GM18951 (cell line): ENCODE measurements around the gene ABCC2.

Experiments used
- POLR2A ChIP-seq: IDR thresholded peaks from 4 replicates; pipeline ENCODE4 v1.6.1; 2011; ENCODE audit warnings: mild to moderate bottlenecking; ENCODE audit not compliant: insufficient read length, insufficient read depth; ENCODE audit errors: extremely low read depth
- in situ Hi-C: fragments of 300-500 bp; cut with MboI; formaldehyde crosslinking; loops from one replicate; pipeline ENCODE4 v1.12.0; 2022; ENCODE audit warnings: low sequenced_read_pairs, mixed read lengths, inconsistent platforms; ENCODE audit not compliant: unreplicated experiment

The ABCC2 gene

GRCh38 chr10:99758211-99758891 is 24.1 kb upstream of the ABCC2 start:
- no peak for TF ChIP-seq POLR2A
- in situ Hi-C loops, result no loop called here

GRCh38 chr10:99760321-99760720 is 22.1 kb upstream of the ABCC2 start:
- in situ Hi-C loops, result no loop called here
- no peak for TF ChIP-seq POLR2A

- TF ChIP-seq POLR2A, result no peak
- in situ Hi-C loops, result no loop called here
Observed at GRCh38 chr10:99761365-99761764, 21.1 kb upstream of the ABCC2 start.

- TF ChIP-seq POLR2A, result no peak
- in situ Hi-C loops, result no loop called here
Observed at GRCh38 chr10:99765672-99766301, 16.7 kb upstream of the ABCC2 start.

- TF ChIP-seq POLR2A, result no peak
- in situ Hi-C loops, result no loop called here
Observed at GRCh38 chr10:99766302-99766681, 16.1 kb upstream of the ABCC2 start.

GRCh38 chr10:99767901-99768300 is 14.5 kb upstream of the ABCC2 start:
- in situ Hi-C loops, result no loop called here

GRCh38 chr10:99768556-99768955 is 13.9 kb upstream of the ABCC2 start:
- in situ Hi-C loops, result no loop called here

More at GRCh38 chr10:99767901-99768300, 14.5 kb upstream of the ABCC2 start:
- no peak for TF ChIP-seq POLR2A

GRCh38 chr10:99769706-99770105 is 12.7 kb upstream of the ABCC2 start:
- TF ChIP-seq POLR2A, result no peak
- in situ Hi-C loops, result no loop called here

More at GRCh38 chr10:99768556-99768955, 13.9 kb upstream of the ABCC2 start:
- TF ChIP-seq POLR2A, result no peak

GRCh38 chr10:99770408-99771045 is 11.9 kb upstream of the ABCC2 start:
- in situ Hi-C loops, result no loop called here
- TF ChIP-seq POLR2A, result no peak

GRCh38 chr10:99775850-99776249 is 6.6 kb upstream of the ABCC2 start:
- in situ Hi-C loops, result no loop called here
- no peak for TF ChIP-seq POLR2A

- in situ Hi-C loops, result no loop called here
- no peak for TF ChIP-seq POLR2A
Observed at GRCh38 chr10:99777918-99778714, 4.3 kb upstream of the ABCC2 start.

- in situ Hi-C loops, result no loop called here
- TF ChIP-seq POLR2A, result no peak
Observed at GRCh38 chr10:99779335-99779734, 3.1 kb upstream of the ABCC2 start.

GRCh38 chr10:99781734-99782429 is 558 bp upstream of the ABCC2 start:
- TF ChIP-seq POLR2A, result no peak
- in situ Hi-C loops, result no loop called here
